H1 (cell line): ENCODE results near the gene OLIG2. TPM values are rescaled to one million over a fixed set of nuclear protein-coding genes. Genes with fewer than 3 reads are reported as not detected.
A peak's percentile ranks its signal among the peaks of the same experiment; 100 is the strongest.

Source experiments
- CTCF ChIA-PET: fragments of 300-600 bp; sonication (Branson Sonifier 250); formaldehyde crosslinking; loops from one replicate; lab custom pipeline; 2021; ENCODE audit not compliant: partially characterized antibody; lab: Charles Lee
- POLR2A ChIA-PET: fragments of 300-600 bp; sonication (Branson Sonifier 250); formaldehyde crosslinking; loops from one replicate; lab custom pipeline; 2021; ENCODE audit warnings: inconsistent platforms; ENCODE audit not compliant: partially characterized antibody; lab: Charles Lee
- DNase-seq, 2 experiments: peaks; one replicate each; pipeline versions ENCODE4 v3.0.0 to v3.0.0-alpha.2; 2010 to 2022; ENCODE audit warnings: low spot score in 2 of 2, low read depth in 1 of 2, mixed read lengths in 1 of 2
- FAIRE-seq: peaks from 2 replicates; lab custom pipeline; 2011; peaks lifted over from hg19 to GRCh38; lab: Jason Lieb, UNC
- H2AFZ ChIP-seq: 2 replicates; pipeline ENCODE4 v1.8.1; 2012; ENCODE audit warnings: low read length, inconsistent platforms
- H2AK5ac ChIP-seq: 2 replicates; pipeline ENCODE4 v1.6.1; 2013; ENCODE audit warnings: low read depth, low read length
- H2BK120ac ChIP-seq: replicated peaks from 2 replicates; pipeline ENCODE3; 2013; ENCODE audit warnings: low read depth, low read length, inconsistent platforms
- H2BK12ac ChIP-seq: 2 replicates; pipeline ENCODE4 v1.6.1; 2013; ENCODE audit warnings: low read depth, low read length
- H2BK15ac ChIP-seq: 2 replicates; pipeline ENCODE4 v1.6.1; 2013; ENCODE audit warnings: low read length
- H2BK20ac ChIP-seq: 2 replicates; pipeline ENCODE4 v1.6.1; 2013; ENCODE audit warnings: low read length
- H2BK5ac ChIP-seq: 2 replicates; pipeline ENCODE4 v1.6.1; 2013; ENCODE audit warnings: low read depth, low read length
- H3K14ac ChIP-seq: 2 replicates; pipeline ENCODE4 v1.6.1; 2013; ENCODE audit warnings: inconsistent platforms; ENCODE audit not compliant: insufficient read length
- H3K18ac ChIP-seq: 2 replicates; pipeline ENCODE4 v1.6.1; 2013; ENCODE audit warnings: low read length; ENCODE audit errors: extremely low read depth
- H3K23ac ChIP-seq: 2 replicates; pipeline ENCODE4 v1.6.1; 2013; ENCODE audit warnings: inconsistent platforms; ENCODE audit not compliant: insufficient read length
- H3K23me2 ChIP-seq: 2 replicates; pipeline ENCODE4 v1.6.1; 2013; ENCODE audit warnings: low read depth, low read length
- H3K27ac ChIP-seq: 2 replicates; pipeline ENCODE4 v1.6.1; 2011; ENCODE audit warnings: low read depth, low read length, inconsistent platforms
- H3K27me3 ChIP-seq, 4 experiments: replicated peaks in 1 of 4; 1 replicate in 1 of 4; 2 replicates in 3 of 4; pipeline versions ENCODE4 v1.6.1 to v1.8.1; 2011 to 2013; ENCODE audit warnings: low read length in 3 of 4, mild to moderate bottlenecking in 3 of 4, inconsistent platforms in 2 of 4, mixed read lengths in 2 of 4, moderate library complexity in 1 of 4; ENCODE audit not compliant: control insufficient read depth in 3 of 4, insufficient read depth in 3 of 4; ENCODE audit errors: extremely low read depth in 1 of 4
- H3K36me3 ChIP-seq, 4 experiments: 2 replicates each; pipeline versions ENCODE4 v1.6.1 to v1.8.1; 2011 to 2013; ENCODE audit warnings: mild to moderate bottlenecking in 4 of 4, low read length in 3 of 4, moderate library complexity in 2 of 4, control low read depth in 1 of 4, inconsistent platforms in 1 of 4; ENCODE audit not compliant: insufficient read depth in 4 of 4, control insufficient read depth in 2 of 4
- H3K4ac ChIP-seq: replicated peaks from 2 replicates; pipeline ENCODE3; 2013; ENCODE audit warnings: low read length, low read depth, mixed read lengths, inconsistent platforms; ENCODE audit not compliant: insufficient read length
- H3K4me1 ChIP-seq, 4 experiments: replicated peaks in 1 of 4; 1 replicate in 1 of 4; 2 replicates in 3 of 4; pipeline versions ENCODE4 v1.6.1 to v1.8.1; 2011 to 2013; ENCODE audit warnings: low read length in 3 of 4, inconsistent platforms in 2 of 4, mixed read lengths in 1 of 4; ENCODE audit not compliant: insufficient read depth in 4 of 4, control insufficient read depth in 3 of 4
- H3K4me2 ChIP-seq, 2 experiments: 2 replicates each; pipeline versions ENCODE4 v1.6.1 to v1.8.1; 2011 to 2013; ENCODE audit warnings: low read depth in 2 of 2, low read length in 2 of 2, control low read depth in 1 of 2, inconsistent platforms in 1 of 2, mild to moderate bottlenecking in 1 of 2; ENCODE audit not compliant: insufficient read depth in 1 of 2
- H3K4me3 ChIP-seq, 4 experiments: fragments of 200-600, 300-600 bp in 1 of 4; sonication (generic), shearing (Covaris generic), sonication (Bioruptor Twin) in 1 of 4; 2 replicates each; pipeline versions ENCODE4 v1.5.1 to v1.8.1; 2011 to 2016; ENCODE audit warnings: low read length in 4 of 4, low read depth in 3 of 4, control low read depth in 2 of 4, inconsistent platforms in 2 of 4, mild to moderate bottlenecking in 2 of 4, mixed read lengths in 1 of 4, moderate library complexity in 1 of 4; ENCODE audit not compliant: insufficient read depth in 2 of 4; ENCODE audit errors: extremely low read depth in 1 of 4
- H3K56ac ChIP-seq: replicated peaks from 2 replicates; pipeline ENCODE3; 2013; ENCODE audit warnings: low read depth, mild to moderate bottlenecking, mixed read lengths, low read length, inconsistent platforms; ENCODE audit not compliant: insufficient read length
- H3K79me1 ChIP-seq: 2 replicates; pipeline ENCODE4 v1.6.1; 2013; ENCODE audit warnings: low read depth, low read length, control low read depth
- H3K79me2 ChIP-seq, 2 experiments: 2 replicates each; pipeline versions ENCODE4 v1.6.1 to v1.8.1; 2012 to 2013; ENCODE audit warnings: low read length in 2 of 2, mild to moderate bottlenecking in 2 of 2, inconsistent platforms in 1 of 2; ENCODE audit not compliant: insufficient read depth in 2 of 2, control insufficient read depth in 1 of 2
- H3K9ac ChIP-seq, 4 experiments: replicated peaks in 1 of 4; 1 replicate in 1 of 4; 2 replicates in 3 of 4; pipeline versions ENCODE4 v1.6.1 to v1.8.1; 2011 to 2013; ENCODE audit warnings: low read depth in 3 of 4, low read length in 3 of 4, control low read depth in 2 of 4, mild to moderate bottlenecking in 2 of 4, moderate library complexity in 2 of 4, inconsistent platforms in 1 of 4; ENCODE audit errors: extremely low read depth in 1 of 4
- H3K9me3 ChIP-seq, 2 experiments: 2 replicates each; pipeline versions ENCODE4 v1.6.1 to v1.8.1; 2012 to 2013; ENCODE audit warnings: mild to moderate bottlenecking in 2 of 2, moderate library complexity in 2 of 2, control low read depth in 1 of 2, inconsistent platforms in 1 of 2, low read depth in 1 of 2, low read length in 1 of 2, mixed read lengths in 1 of 2; ENCODE audit not compliant: insufficient read depth in 2 of 2
- H4K20me1 ChIP-seq, 2 experiments: replicated peaks in 1 of 2; 2 replicates each; pipeline versions ENCODE3 to v1.8.1; 2011 to 2013; ENCODE audit warnings: inconsistent platforms in 2 of 2, low read length in 2 of 2, mild to moderate bottlenecking in 1 of 2; ENCODE audit not compliant: insufficient read depth in 2 of 2, control insufficient read depth in 1 of 2
- H4K5ac ChIP-seq: 2 replicates; pipeline ENCODE4 v1.6.1; 2013; ENCODE audit warnings: low read length, low read depth, mixed read lengths, inconsistent platforms; ENCODE audit not compliant: insufficient read length
- H4K8ac ChIP-seq: 2 replicates; pipeline ENCODE4 v1.8.0; 2013; ENCODE audit warnings: mild to moderate bottlenecking, moderate library complexity, low read length, inconsistent platforms; ENCODE audit not compliant: insufficient read depth; ENCODE audit errors: extremely low read depth
- H4K91ac ChIP-seq: replicated peaks from 2 replicates; pipeline ENCODE3; 2013; ENCODE audit warnings: low read length, mixed read lengths, inconsistent platforms; ENCODE audit not compliant: insufficient read length
- CHD1 ChIP-seq: IDR thresholded peaks from 2 replicates; pipeline ENCODE4 v1.6.1; 2012; ENCODE audit warnings: low read depth, low read length, improper control_type of control experiment
- EZH2 ChIP-seq: fragments of 200-600 bp; sonication (generic); IDR thresholded peaks from 2 replicates; pipeline ENCODE4 v1.7.1; 2012; ENCODE audit warnings: low read depth, mild to moderate bottlenecking, moderate library complexity, low read length, inconsistent platforms; ENCODE audit not compliant: severe bottlenecking
- KDM1A ChIP-seq: fragments of 200-600, 300-600 bp; sonication (generic); IDR thresholded peaks from 2 replicates; pipeline ENCODE4 v1.7.1; 2016; ENCODE audit warnings: mild to moderate bottlenecking, low read length, borderline replicate concordance
- RBBP5 ChIP-seq: IDR thresholded peaks from 2 replicates; pipeline ENCODE4 v1.7.1; 2012; ENCODE audit warnings: low read depth, mild to moderate bottlenecking, inconsistent platforms, low read length, moderate library complexity, borderline replicate concordance
- ZNF274 ChIP-seq: IDR thresholded peaks from 2 replicates; pipeline ENCODE4 v1.7.0; 2012; ENCODE audit warnings: low read length, borderline replicate concordance; ENCODE audit errors: extremely low read depth
- WGBS, 2 experiments: shearing (Covaris generic) in 1 of 2; methylation state at CpG; one replicate each; pipeline versions ENCODE4 v1.1.6 to v1.1.7; 2013 to 2015; ENCODE audit warnings: low lambda C conversion rate in 2 of 2, mixed read lengths in 2 of 2, inconsistent platforms in 1 of 2, low coverage in 1 of 2, missing lambda C conversion rate in 1 of 2; ENCODE audit not compliant: insufficient replicate concordance in 2 of 2, insufficient coverage in 1 of 2, insufficient read length in 1 of 2; ENCODE audit errors: extremely low coverage in 1 of 2, missing lambda C conversion rate in 1 of 2; 5-methylcytosine and 5-hydroxymethylcytosine counted together
- polyA plus RNA-seq, 7 experiments: library from polyadenylated mRNA; depleted of rRNA in 3 of 7; stranded (reverse) in 5 of 7; unstranded in 2 of 7; fragments of >200 nt in 5 of 7; fragments of 200-250 nt in 2 of 7; gene quantifications; 1 replicate in 5 of 7; 2 replicates in 1 of 7; 4 replicates in 1 of 7; pipeline versions ENCODE4 v1.2.1 to v1.2.3, GENCODE V29; 2011 to 2013; ENCODE audit warnings: missing spikeins in 2 of 7, mixed read lengths in 2 of 7
- total RNA-seq: library from RNA; stranded (reverse); fragmentation: NEBNext Ultra II Directional; extraction: Animal tissue kit (Norgen Biotek cat#: 25700); gene quantifications from 2 replicates; pipeline ENCODE4 v1.2.1, GENCODE V29; 2021

Gene OLIG2
- total and polyA plus RNA-seq, 2 of the 8 experiments (the other 6 are each of a cell fraction or from before 2014, with no cell fraction given) = 0.79 TPM; not detected in 1

DNA sequence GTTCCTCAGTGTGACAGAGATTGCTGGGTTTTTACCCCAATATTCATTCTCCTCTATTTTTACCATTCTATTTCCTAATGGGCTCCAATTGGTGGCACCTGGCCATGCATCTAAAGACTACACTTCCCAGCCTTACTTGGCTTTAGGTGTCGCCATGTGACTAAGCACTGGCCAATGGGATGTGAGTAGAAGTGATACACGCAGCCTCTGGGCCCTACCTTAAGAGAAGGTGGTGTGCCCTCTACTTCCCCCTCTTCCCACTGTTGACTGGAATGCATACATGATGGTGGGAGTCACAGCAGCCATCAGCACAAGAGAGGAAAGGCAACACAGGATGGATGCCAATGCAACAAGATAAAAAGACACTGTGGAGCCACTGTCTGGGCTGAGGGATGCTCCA is 11.4 kb upstream of the OLIG2 start:
- peaks cover 14 to 24% (median 20%) of the 10 kb centered on the region in 4 experiments for H3K27me3 ChIP-seq
- TF ChIP-seq ZNF274 (no peak), EZH2 (no peak), RBBP5 (no peak), CHD1 (no peak), KDM1A (no peak)

More for the DNA sequence above, 11.4 kb upstream of the OLIG2 start:
- Histone ChIP-seq H3K9me3 (no peaks in the 10 kb centered on the region), H2AFZ (no peak overlapping the region), H3K18ac (no peak overlapping the region), H2BK12ac (no peak overlapping the region), H3K4me1 (no peaks in the 10 kb centered on the region), H2BK15ac (0 out of 2 replicates have a peak overlapping the region, but pooled peaks have one; percentile 40), H4K20me1 (no peaks in the 10 kb centered on the region), H3K36me3 (no peaks in the 10 kb centered on the region), H4K8ac (no peak overlapping the region), H2BK5ac (no peak overlapping the region), H2AK5ac (no peak overlapping the region), H3K79me1 (no peaks in the 10 kb centered on the region), H3K27ac (no peak overlapping the region), H3K79me2 (no peaks in the 10 kb centered on the region), H4K5ac (no peak overlapping the region), H3K9ac (no peak overlapping the region), H2BK120ac (no peak overlapping the region), H4K91ac (no peak overlapping the region), H3K4me3 (no peak overlapping the region), H3K23me2 (no peaks in the 10 kb centered on the region), H3K4me2 (no peak overlapping the region), H2BK20ac (no peak overlapping the region), H3K56ac (no peak overlapping the region), H3K14ac (no peak overlapping the region), H3K4ac (no peak overlapping the region), H3K23ac (no peak overlapping the region)
- ChIA-PET POLR2A (no interaction called here), CTCF (interaction anchor here (1.8 kb wide), 1 partner anchor 46 kb away, joined by 3 read pairs; no protein-coding TSS in a partner anchor)
- 81% methylated on average over 2 of the region's 2 CpGs; no CpG with 5 or more reads in 1 of the 2 experiments for WGBS, 2 experiments
- FAIRE-seq (no peak), DNase-seq (peak in 1 of 2 experiments; percentile 37)
